ENCODE measurements around the gene CDC27. TPM values are rescaled to one million over a fixed set of nuclear protein-coding genes. Genes with fewer than 3 reads are reported as not detected.
"Not testable (repeated sequence)": the region's sequence is repeated elsewhere in the genome, so short reads cannot be mapped to it uniquely, and the experiment has no call there.

Gene CDC27
- total RNA-seq, 1 donor from 2014 or later = 137 TPM

- H3K4me1 ChIP-seq (ENCODE audit: insufficient read depth, low read length) = no peaks in the 10 kb centered on the region
- H3K27me3 ChIP-seq (ENCODE audit: insufficient read depth, low read length) = no peaks in the 10 kb centered on the region
- no peaks in the 10 kb centered on the region for H3K36me3 Mint-ChIP-seq (ENCODE audit: low read depth, unreplicated experiment)
- H3K27ac ChIP-seq (ENCODE audit: low read depth, low read length) = no peak overlapping the region
- H3K4me1 Mint-ChIP-seq (ENCODE audit: low read depth, unreplicated experiment) = no peaks in the 10 kb centered on the region
- H3K4me2 ChIP-seq (ENCODE audit: low read length) = no peak overlapping the region
- H3K4me3 Mint-ChIP-seq (ENCODE audit: unreplicated experiment) = no peak overlapping the region
- H3K9ac ChIP-seq (ENCODE audit: low read length) = no peak overlapping the region
- no peaks in the 10 kb centered on the region for H3K36me3 ChIP-seq (ENCODE audit: insufficient read depth, low read length)
- DNase-seq (ENCODE audit: low read depth) (no peak), FAIRE-seq (no peak)
- H3K4me3 ChIP-seq (ENCODE audit: insufficient read depth, low read depth, low read length) = no peak overlapping the region
- TF ChIP-seq CTCF (IDR thresholded peaks at IDR 0.05; ENCODE audit: insufficient read depth, low read depth, low read length) (no peak), EZH2 (IDR thresholded peaks at IDR 0.05; ENCODE audit: insufficient read depth, low read length) (no peak)
- no peaks in the 10 kb centered on the region for H3K79me2 ChIP-seq (ENCODE audit: insufficient read depth, low read length)
- H3K9me3 Mint-ChIP-seq (ENCODE audit: unreplicated experiment) = peaks cover 1% of the 10 kb centered on the region
- H4K20me1 ChIP-seq (ENCODE audit: insufficient read depth, low read length) = no peaks in the 10 kb centered on the region
- H2AFZ ChIP-seq (ENCODE audit: low read depth, low read length) = no peak overlapping the region
- no peak overlapping the region for H3K27ac Mint-ChIP-seq (ENCODE audit: unreplicated experiment)
- H3K9me3 ChIP-seq (ENCODE audit: insufficient read depth, low read depth, low read length) = no peaks in the 10 kb centered on the region
- peaks cover 4% of the 10 kb centered on the region for H3K27me3 Mint-ChIP-seq (ENCODE audit: low read depth, unreplicated experiment)
Measured at GRCh38 chr17:47106130-47106529, 83.0 kb downstream of the CDC27 start.

DNA sequence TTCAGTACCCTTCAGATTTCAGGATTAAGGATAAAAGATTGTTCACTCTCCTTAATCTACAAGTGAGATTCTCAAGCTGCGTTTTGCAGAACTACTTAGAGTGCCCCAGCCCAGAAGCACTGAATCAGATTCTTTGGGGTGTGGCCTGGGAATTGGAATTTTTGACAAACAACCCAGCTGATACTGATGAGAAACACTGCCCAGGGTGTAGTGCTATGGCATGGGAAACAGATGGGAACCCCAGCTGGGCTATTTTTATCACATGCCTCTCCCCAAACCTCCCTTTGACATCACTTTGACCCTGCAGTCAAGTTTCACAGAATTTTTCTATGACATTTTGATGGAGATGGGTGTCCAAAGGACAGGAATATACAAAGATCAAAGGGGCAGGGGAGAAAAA is 83.8 kb downstream of the CDC27 start:
- not testable (repeated sequence) for H3K4me1 Mint-ChIP-seq (ENCODE audit: low read depth, unreplicated experiment); FAIRE-seq; H3K4me1 ChIP-seq (ENCODE audit: insufficient read depth, low read length); DNase-seq (ENCODE audit: low read depth); H3K27me3 ChIP-seq (ENCODE audit: insufficient read depth, low read length); H3K27ac ChIP-seq (ENCODE audit: low read depth, low read length); H4K20me1 ChIP-seq (ENCODE audit: insufficient read depth, low read length); H3K9ac ChIP-seq (ENCODE audit: low read length); H3K4me3 Mint-ChIP-seq (ENCODE audit: unreplicated experiment); H3K4me2 ChIP-seq (ENCODE audit: low read length); H3K36me3 Mint-ChIP-seq (ENCODE audit: low read depth, unreplicated experiment); H3K36me3 ChIP-seq (ENCODE audit: insufficient read depth, low read length); H3K4me3 ChIP-seq (ENCODE audit: insufficient read depth, low read depth, low read length); H3K27ac Mint-ChIP-seq (ENCODE audit: unreplicated experiment); H3K9me3 Mint-ChIP-seq (ENCODE audit: unreplicated experiment); H3K79me2 ChIP-seq (ENCODE audit: insufficient read depth, low read length); H3K27me3 Mint-ChIP-seq (ENCODE audit: low read depth, unreplicated experiment); H3K9me3 ChIP-seq (ENCODE audit: insufficient read depth, low read depth, low read length); H2AFZ ChIP-seq (ENCODE audit: low read depth, low read length)

DNA sequence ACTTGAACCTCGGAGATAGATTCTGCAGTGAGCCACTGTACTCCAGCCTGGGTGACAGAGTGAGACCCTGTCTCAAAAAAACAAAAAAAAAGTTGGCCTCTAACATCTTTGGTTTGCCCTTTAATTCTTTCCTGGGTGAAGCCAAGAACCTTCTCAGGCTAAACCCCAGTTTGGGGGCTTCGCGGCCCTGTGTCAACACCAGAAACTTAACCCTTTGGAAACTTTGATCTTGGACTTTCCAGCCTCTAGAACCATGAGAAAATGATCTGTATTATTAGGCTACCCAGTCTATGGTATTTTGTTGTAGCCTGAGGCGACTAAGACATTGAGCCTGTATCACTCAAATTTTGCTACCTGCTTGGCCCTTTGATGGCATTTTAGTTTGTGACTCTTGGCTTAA is 86.2 kb downstream of the CDC27 start:
- H3K27ac Mint-ChIP-seq (ENCODE audit: unreplicated experiment) = no peak overlapping the region
- Histone ChIP-seq H3K79me2 (ENCODE audit: insufficient read depth, low read length) (peaks cover 11% of the 10 kb centered on the region), H3K4me2 (ENCODE audit: low read length) (no peak overlapping the region), H3K27ac (ENCODE audit: low read depth, low read length) (no peak overlapping the region), H2AFZ (ENCODE audit: low read depth, low read length) (no peak overlapping the region), H3K27me3 (ENCODE audit: insufficient read depth, low read length) (no peaks in the 10 kb centered on the region), H3K9ac (ENCODE audit: low read length) (no peak overlapping the region), H3K36me3 (ENCODE audit: insufficient read depth, low read length) (no peaks in the 10 kb centered on the region), H3K4me3 (ENCODE audit: insufficient read depth, low read depth, low read length) (no peak overlapping the region), H3K4me1 (ENCODE audit: insufficient read depth, low read length) (peaks cover 2% of the 10 kb centered on the region), H4K20me1 (ENCODE audit: insufficient read depth, low read length) (no peaks in the 10 kb centered on the region), H3K9me3 (ENCODE audit: insufficient read depth, low read depth, low read length) (no peaks in the 10 kb centered on the region)
- no peak for TF ChIP-seq EZH2 (IDR thresholded peaks at IDR 0.05; ENCODE audit: insufficient read depth, low read length)
- TF ChIP-seq CTCF (IDR thresholded peaks at IDR 0.05; ENCODE audit: insufficient read depth, low read depth, low read length) = no peak
- no peaks in the 10 kb centered on the region for H3K36me3 Mint-ChIP-seq (ENCODE audit: low read depth, unreplicated experiment)
- no peak for DNase-seq (ENCODE audit: low read depth)
- H3K4me1 Mint-ChIP-seq (ENCODE audit: low read depth, unreplicated experiment) = peaks cover 3% of the 10 kb centered on the region
- peaks cover 4% of the 10 kb centered on the region for H3K27me3 Mint-ChIP-seq (ENCODE audit: low read depth, unreplicated experiment)
- H3K9me3 Mint-ChIP-seq (ENCODE audit: unreplicated experiment) = peaks cover 1% of the 10 kb centered on the region
- no peak overlapping the region for H3K4me3 Mint-ChIP-seq (ENCODE audit: unreplicated experiment)
- FAIRE-seq = no peak
